PFSK-1 (cell line): Measurements from ENCODE around the gene FIBP.
A peak's percentile ranks its signal among the peaks of the same experiment; 100 is the strongest.

Source experiments
- POLR2AphosphoS5 ChIP-seq: IDR thresholded peaks from 2 replicates; pipeline ENCODE4 v1.6.1; 2012; ENCODE audit warnings: low read depth, mild to moderate bottlenecking, control low read depth, low read length, moderate library complexity
- SIN3A ChIP-seq: IDR thresholded peaks from 2 replicates; pipeline ENCODE4 v1.6.1; 2012; ENCODE audit warnings: mild to moderate bottlenecking, low read length, moderate library complexity, borderline replicate concordance; ENCODE audit not compliant: insufficient read depth
- TAF1 ChIP-seq: IDR thresholded peaks from 2 replicates; pipeline ENCODE4 v1.6.1; 2012; ENCODE audit warnings: low read length, control low read depth, borderline replicate concordance; ENCODE audit not compliant: insufficient read depth
- TF ChIP-seq, protein P1 (sequence below), 2 experiments: IDR thresholded peaks; 2 replicates each; pipeline versions ENCODE4 v1.6.1 to v1.8.0; 2011 to 2012; ENCODE audit warnings: low read depth in 2 of 2, low read length in 2 of 2, control low read depth in 1 of 2, inconsistent platforms in 1 of 2, mild to moderate bottlenecking in 1 of 2, moderate library complexity in 1 of 2; ENCODE audit not compliant: insufficient read depth in 1 of 2

DNA sequence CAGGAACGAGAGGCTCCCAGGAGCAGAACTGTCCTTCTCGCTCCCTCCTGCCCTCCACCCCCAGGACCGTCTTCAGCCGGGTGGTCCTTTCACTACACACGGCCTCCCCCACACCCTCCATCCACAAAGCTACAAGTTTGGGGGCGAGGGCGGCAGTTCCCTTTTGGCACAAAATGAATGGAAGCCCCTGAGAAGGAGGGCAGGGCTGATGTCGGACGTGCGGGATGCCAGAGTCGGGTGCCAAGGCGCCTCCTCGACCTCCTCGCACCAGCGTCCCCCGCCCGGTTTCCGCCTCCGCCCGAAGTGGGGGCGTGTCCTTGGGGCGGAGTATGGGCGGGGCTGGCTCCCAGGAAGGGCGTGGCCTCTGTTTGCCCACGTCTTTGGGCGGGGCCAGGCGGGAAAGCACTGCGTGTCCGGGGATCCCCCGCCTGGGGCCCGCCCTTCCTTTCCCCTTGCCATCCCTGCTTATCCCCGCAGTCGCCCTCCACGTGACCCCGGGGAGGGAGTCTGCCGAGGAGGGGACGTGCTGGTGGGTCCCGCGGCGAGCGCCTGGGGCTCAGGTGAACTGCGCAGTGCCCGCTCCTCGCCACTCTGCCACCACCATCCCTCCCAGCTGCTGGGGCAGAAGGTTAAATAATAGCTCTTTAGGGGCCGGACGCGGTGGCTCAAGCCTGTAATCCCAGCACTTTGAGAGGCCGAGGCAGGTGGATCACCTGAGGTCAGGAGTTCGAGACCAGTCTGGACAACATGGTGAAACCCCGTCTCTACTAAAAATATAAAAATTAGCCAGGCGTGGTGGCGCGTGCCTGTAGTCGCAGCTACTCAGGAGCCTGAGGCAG lies 14.7 kb downstream of the FIBP start:
- peak; percentile 83 for TF ChIP-seq POLR2AphosphoS5
- 0 out of 2 replicates have a peak, but pooled peaks have one; percentile 34 for TF ChIP-seq TAF1
- TF ChIP-seq, protein P1, sequence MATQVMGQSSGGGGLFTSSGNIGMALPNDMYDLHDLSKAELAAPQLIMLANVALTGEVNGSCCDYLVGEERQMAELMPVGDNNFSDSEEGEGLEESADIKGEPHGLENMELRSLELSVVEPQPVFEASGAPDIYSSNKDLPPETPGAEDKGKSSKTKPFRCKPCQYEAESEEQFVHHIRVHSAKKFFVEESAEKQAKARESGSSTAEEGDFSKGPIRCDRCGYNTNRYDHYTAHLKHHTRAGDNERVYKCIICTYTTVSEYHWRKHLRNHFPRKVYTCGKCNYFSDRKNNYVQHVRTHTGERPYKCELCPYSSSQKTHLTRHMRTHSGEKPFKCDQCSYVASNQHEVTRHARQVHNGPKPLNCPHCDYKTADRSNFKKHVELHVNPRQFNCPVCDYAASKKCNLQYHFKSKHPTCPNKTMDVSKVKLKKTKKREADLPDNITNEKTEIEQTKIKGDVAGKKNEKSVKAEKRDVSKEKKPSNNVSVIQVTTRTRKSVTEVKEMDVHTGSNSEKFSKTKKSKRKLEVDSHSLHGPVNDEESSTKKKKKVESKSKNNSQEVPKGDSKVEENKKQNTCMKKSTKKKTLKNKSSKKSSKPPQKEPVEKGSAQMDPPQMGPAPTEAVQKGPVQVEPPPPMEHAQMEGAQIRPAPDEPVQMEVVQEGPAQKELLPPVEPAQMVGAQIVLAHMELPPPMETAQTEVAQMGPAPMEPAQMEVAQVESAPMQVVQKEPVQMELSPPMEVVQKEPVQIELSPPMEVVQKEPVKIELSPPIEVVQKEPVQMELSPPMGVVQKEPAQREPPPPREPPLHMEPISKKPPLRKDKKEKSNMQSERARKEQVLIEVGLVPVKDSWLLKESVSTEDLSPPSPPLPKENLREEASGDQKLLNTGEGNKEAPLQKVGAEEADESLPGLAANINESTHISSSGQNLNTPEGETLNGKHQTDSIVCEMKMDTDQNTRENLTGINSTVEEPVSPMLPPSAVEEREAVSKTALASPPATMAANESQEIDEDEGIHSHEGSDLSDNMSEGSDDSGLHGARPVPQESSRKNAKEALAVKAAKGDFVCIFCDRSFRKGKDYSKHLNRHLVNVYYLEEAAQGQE (IDR thresholded peaks at IDR 0.05; ENCODE audit: insufficient read depth in 1 of 2, low read depth in 2 of 2, low read length in 2 of 2) = no peak
- 0 out of 2 replicates have a peak, but pooled peaks have one; percentile 11 for TF ChIP-seq SIN3A
